Vagina (tissue), 2 donors: ENCODE measurements around the gene ZNF683. TPM values are rescaled to one million over a fixed set of nuclear protein-coding genes. Genes with fewer than 3 reads are reported as not detected.

Experiments
- DNase-seq, 2 donors: peaks; one replicate each; pipeline ENCODE4 v3.0.0-alpha.2; 2017; ENCODE audit errors: extremely low spot score in 2 of 2
- H3K27ac ChIP-seq: fragments of 200-600 bp; sonication (generic); one replicate; pipeline ENCODE4 v1.5.1; 2019
- H3K27me3 ChIP-seq: fragments of 200-600 bp; sonication (generic); one replicate; pipeline ENCODE4 v1.5.1; 2019
- H3K36me3 ChIP-seq, 2 donors: fragments of 200-600 bp; sonication (generic); one replicate each; pipeline ENCODE4 v1.5.1; 2017 to 2019
- H3K4me1 ChIP-seq: fragments of 200-600 bp; sonication (generic); one replicate; pipeline ENCODE4 v1.5.1; 2019
- H3K4me3 ChIP-seq, 2 donors: fragments of 200-600 bp; sonication (generic); 1 replicate in 1 of 2; 2 replicates in 1 of 2; pipeline ENCODE4 v1.5.1; 2016 to 2019
- H3K9me3 ChIP-seq: fragments of 200-600 bp; sonication (generic); one replicate; pipeline ENCODE4 v1.5.1; 2019
- POLR2A ChIP-seq, 2 donors: fragments of 450-650 bp; IDR thresholded peaks; one replicate each; pipeline ENCODE4 v1.6.1; 2017; ENCODE audit warnings: antibody characterized with exemption in 2 of 2, mild to moderate bottlenecking in 2 of 2, moderate library complexity in 2 of 2
- POLR2AphosphoS5 ChIP-seq, 2 donors: sonication (generic); formaldehyde crosslinking; IDR thresholded peaks; one replicate each; pipeline ENCODE4 v1.9.0; 2017; ENCODE audit warnings: antibody characterized with exemption in 2 of 2, mild to moderate bottlenecking in 2 of 2, low read depth in 1 of 2; ENCODE audit not compliant: insufficient read depth in 1 of 2
- intact Hi-C: fragments of 100-400 bp; cut with DNase I; formaldehyde crosslinking; loops from one replicate; pipeline ENCODE4 v1.15.1; 2023
- total RNA-seq: library from RNA; depleted of rRNA; stranded (reverse); fragments of >200 nt; gene quantifications from one replicate; pipeline ENCODE4 v1.2.3, GENCODE V29; 2016
- TF ChIP-seq, protein P1 (sequence below), 3 experiments: fragments of 450-650 bp in 2 of 3; fragments of 200-600 bp in 1 of 3; sonication (generic) in 1 of 3; IDR thresholded peaks; one replicate each; pipeline ENCODE4 v1.5.1; 2017 to 2019; ENCODE audit warnings: antibody characterized with exemption in 3 of 3, mild to moderate bottlenecking in 2 of 3, moderate library complexity in 2 of 3

ZNF683 gene
- total RNA-seq, 1 donor from 2014 or later: not detected

DNA sequence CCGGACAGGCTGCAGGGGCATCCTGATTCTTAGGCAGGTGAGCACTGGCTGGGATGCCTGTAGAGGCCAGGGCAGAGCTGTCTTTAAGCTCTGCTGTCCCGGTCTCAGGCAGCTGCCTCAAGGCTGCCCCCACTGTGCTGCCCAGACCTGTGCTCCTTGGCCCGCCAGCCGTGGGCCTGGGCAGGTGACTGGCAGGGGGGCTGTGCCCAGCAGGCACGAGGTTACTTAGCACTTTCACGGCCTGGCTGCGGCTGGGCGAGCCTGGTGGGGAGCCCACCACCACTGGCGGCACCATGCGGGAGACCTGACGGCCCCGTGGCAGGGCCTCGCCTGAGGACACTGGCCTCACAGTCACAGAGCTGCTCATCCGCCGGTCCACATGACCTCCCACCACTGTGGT lies 26.8 kb downstream of the ZNF683 start:
- Histone ChIP-seq H3K27me3 (no peaks in the 10 kb centered on the region), H3K27ac (no peak overlapping the region), H3K4me3 (no peak overlapping the region), H3K9me3 (no peaks in the 10 kb centered on the region), H3K4me1 (no peaks in the 10 kb centered on the region), H3K36me3 (no peaks in the 10 kb centered on the region)
- no peak for DNase-seq
- no peak for TF ChIP-seq POLR2A (IDR thresholded peaks at IDR 0.05)
- TF ChIP-seq POLR2AphosphoS5 (IDR thresholded peaks at IDR 0.05; ENCODE audit: insufficient read depth in 1 of 2, low read depth in 1 of 2): no peak
- TF ChIP-seq, protein P1, sequence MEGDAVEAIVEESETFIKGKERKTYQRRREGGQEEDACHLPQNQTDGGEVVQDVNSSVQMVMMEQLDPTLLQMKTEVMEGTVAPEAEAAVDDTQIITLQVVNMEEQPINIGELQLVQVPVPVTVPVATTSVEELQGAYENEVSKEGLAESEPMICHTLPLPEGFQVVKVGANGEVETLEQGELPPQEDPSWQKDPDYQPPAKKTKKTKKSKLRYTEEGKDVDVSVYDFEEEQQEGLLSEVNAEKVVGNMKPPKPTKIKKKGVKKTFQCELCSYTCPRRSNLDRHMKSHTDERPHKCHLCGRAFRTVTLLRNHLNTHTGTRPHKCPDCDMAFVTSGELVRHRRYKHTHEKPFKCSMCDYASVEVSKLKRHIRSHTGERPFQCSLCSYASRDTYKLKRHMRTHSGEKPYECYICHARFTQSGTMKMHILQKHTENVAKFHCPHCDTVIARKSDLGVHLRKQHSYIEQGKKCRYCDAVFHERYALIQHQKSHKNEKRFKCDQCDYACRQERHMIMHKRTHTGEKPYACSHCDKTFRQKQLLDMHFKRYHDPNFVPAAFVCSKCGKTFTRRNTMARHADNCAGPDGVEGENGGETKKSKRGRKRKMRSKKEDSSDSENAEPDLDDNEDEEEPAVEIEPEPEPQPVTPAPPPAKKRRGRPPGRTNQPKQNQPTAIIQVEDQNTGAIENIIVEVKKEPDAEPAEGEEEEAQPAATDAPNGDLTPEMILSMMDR (IDR thresholded peaks at IDR 0.05): no peak
- intact Hi-C loops: no loop called here

DNA sequence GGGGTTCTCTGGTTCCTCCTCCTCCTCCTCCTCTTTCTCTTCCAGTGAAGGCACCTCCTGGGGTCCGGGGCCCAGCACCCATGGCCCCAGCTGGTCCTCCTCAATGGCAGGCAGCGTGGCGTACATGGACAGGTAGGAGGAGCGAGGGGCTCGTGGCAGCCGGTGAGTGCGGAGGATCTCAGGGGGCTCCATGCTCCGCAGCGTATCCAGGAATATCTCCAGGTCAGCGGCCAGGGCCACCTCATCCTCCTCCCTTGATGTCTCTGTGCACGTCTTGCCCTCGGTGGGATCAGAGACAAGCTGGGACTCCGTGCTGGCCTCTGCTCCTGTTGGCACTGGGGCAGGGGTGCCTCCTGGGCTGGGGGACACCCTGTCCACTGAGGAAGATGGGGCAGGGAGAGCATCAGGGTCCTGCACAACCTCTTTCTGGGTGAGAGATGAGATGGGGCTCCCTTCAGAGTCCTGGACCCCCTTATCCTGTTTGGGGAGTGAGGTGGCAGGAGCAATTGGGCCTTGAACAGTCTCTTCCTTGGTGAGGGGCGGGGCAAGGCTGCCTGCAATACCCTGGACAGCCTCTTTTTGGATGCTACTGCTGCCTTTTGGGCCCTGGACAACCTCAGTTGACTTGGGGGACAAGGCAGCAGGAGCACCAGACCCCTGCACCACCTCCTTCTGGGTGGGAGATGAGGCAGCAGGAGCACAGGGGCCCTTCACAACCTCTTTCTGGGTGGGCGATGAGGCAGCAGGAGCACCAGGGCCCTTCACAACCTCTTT lies 28.2 kb downstream of the ZNF683 start:
- H3K36me3 ChIP-seq: no peaks in the 10 kb centered on the region
- H3K4me3 ChIP-seq: no peak overlapping the region
- H3K27me3 ChIP-seq: no peaks in the 10 kb centered on the region
- no peaks in the 10 kb centered on the region for H3K9me3 ChIP-seq
- intact Hi-C loops: no loop called here
- H3K4me1 ChIP-seq: no peaks in the 10 kb centered on the region
- H3K27ac ChIP-seq: no peak overlapping the region
- TF ChIP-seq, protein P1 (IDR thresholded peaks at IDR 0.05): no peak
- TF ChIP-seq POLR2A (IDR thresholded peaks at IDR 0.05): no peak
- TF ChIP-seq POLR2AphosphoS5 (IDR thresholded peaks at IDR 0.05; ENCODE audit: insufficient read depth in 1 of 2, low read depth in 1 of 2): no peak
- DNase-seq: no peak

DNA sequence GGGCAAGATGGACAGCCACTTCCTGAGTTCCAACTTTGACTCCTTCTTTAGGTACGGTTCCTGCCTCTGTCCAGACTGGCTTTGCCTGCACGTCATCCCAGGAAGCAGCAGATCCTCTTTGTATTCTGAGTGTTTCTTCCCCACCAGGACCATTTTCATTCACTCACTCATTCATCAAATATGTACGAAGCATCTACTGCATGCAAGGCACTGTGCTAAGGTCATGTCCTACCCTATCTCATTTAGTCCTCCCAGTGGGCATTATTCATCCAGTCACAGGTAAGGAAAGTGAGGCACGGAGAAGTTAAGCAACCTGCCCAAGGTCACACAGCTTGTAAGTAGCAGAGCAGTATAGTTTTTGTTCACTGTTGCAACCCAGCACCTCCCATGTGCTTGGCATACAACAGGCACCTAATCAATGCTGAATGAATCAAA lies 32.5 kb downstream of the ZNF683 start:
- intact Hi-C loops: no loop called here
- no peaks in the 10 kb centered on the region for H3K36me3 ChIP-seq
- H3K9me3 ChIP-seq: no peaks in the 10 kb centered on the region
- H3K4me3 ChIP-seq: no peak overlapping the region
- TF ChIP-seq POLR2AphosphoS5 (IDR thresholded peaks at IDR 0.05; ENCODE audit: insufficient read depth in 1 of 2, low read depth in 1 of 2): no peak
- TF ChIP-seq POLR2A (IDR thresholded peaks at IDR 0.05): no peak
- TF ChIP-seq, protein P1 (IDR thresholded peaks at IDR 0.05): no peak
- peaks cover 2% of the 10 kb centered on the region for H3K27me3 ChIP-seq
- DNase-seq: no peak
- peaks cover 20% of the 10 kb centered on the region for H3K4me1 ChIP-seq
- H3K27ac ChIP-seq: no peak overlapping the region

DNA sequence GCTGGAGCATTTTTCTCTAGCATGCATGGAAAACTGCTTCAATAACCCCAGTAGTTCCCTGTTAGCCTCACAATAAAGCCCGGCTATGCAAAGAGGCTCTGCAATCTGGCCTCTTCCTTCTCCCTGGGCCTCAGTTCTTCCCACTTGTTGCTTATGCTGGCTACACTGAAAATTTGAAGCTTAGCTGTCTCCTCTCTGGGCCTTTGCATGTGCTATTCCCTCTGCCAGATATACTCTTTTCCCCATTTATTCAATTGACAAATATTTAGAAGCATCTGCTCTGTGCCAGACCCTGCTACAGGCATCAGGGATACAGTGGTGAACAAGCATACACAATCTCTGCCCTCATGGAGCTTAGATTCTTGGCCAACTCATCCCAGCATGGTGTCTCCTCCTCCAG lies 33.9 kb downstream of the ZNF683 start:
- no peaks in the 10 kb centered on the region for H3K36me3 ChIP-seq
- TF ChIP-seq, protein P1 (IDR thresholded peaks at IDR 0.05): no peak
- TF ChIP-seq POLR2AphosphoS5 (IDR thresholded peaks at IDR 0.05; ENCODE audit: insufficient read depth in 1 of 2, low read depth in 1 of 2) (no peak), POLR2A (IDR thresholded peaks at IDR 0.05) (no peak)
- DNase-seq: no peak
- no peaks in the 10 kb centered on the region for H3K9me3 ChIP-seq
- peaks cover 4% of the 10 kb centered on the region for H3K27me3 ChIP-seq
- H3K27ac ChIP-seq: no peak overlapping the region
- H3K4me3 ChIP-seq: no peak overlapping the region
- intact Hi-C loops: no loop called here
- H3K4me1 ChIP-seq: peaks cover 20% of the 10 kb centered on the region

DNA sequence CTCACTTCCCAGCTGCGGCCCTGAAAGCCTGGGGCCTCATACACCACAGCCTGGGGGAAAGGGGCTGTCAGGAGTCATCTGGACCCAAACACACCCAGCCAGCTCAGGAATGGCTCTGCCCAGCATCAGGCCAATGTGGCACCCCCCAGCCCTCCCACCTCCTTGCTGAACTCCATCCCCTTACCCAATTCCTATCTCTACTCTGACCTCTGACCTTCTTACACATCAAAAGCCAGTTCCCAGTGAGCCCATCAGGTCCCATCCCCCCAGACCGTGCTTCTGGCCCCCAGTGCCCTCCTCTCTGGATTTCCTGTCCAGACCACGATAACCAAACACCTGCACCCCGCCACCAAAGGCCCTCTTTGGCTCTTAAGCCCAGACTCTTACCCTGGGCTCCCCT lies 34.9 kb downstream of the ZNF683 start:
- TF ChIP-seq POLR2AphosphoS5 (IDR thresholded peaks at IDR 0.05; ENCODE audit: insufficient read depth in 1 of 2, low read depth in 1 of 2): no peak
- no peak for TF ChIP-seq POLR2A (IDR thresholded peaks at IDR 0.05)
- TF ChIP-seq, protein P1 (IDR thresholded peaks at IDR 0.05): no peak
- Histone ChIP-seq H3K27ac (no peak overlapping the region), H3K4me3 (no peak overlapping the region), H3K9me3 (no peaks in the 10 kb centered on the region), H3K4me1 (peaks cover 20% of the 10 kb centered on the region), H3K36me3 (no peaks in the 10 kb centered on the region), H3K27me3 (peaks cover 4% of the 10 kb centered on the region)
- no peak for DNase-seq
- intact Hi-C loops: no loop called here
